NB4 (cell line): ENCODE data around the gene SLC6A11.

Experiments
- DNase-seq: peaks from one replicate; pipeline ENCODE4 v3.0.0; 2010; ENCODE audit warnings: low read depth
- H3K4me3 ChIP-seq: one replicate; pipeline ENCODE4 v1.5.1; 2011; ENCODE audit warnings: mild to moderate bottlenecking, low read depth, low read length, moderate library complexity
- CTCF ChIP-seq: IDR thresholded peaks from one replicate; pipeline ENCODE4 v1.5.1; 2012; ENCODE audit warnings: low read depth, low read length
- MAX ChIP-seq: IDR thresholded peaks from 2 replicates; pipeline ENCODE4 v1.6.1; 2011; ENCODE audit warnings: low read depth, low read length
- MYC ChIP-seq: IDR thresholded peaks from 2 replicates; pipeline ENCODE4 v1.6.1; 2011; ENCODE audit warnings: low read depth, low read length
- POLR2A ChIP-seq: IDR thresholded peaks from 2 replicates; pipeline ENCODE4 v1.6.1; 2011; ENCODE audit warnings: mild to moderate bottlenecking; ENCODE audit not compliant: insufficient read length; ENCODE audit errors: extremely low read depth

Gene SLC6A11

GRCh38 chr3:10912786-10913185 is 96.8 kb downstream of the SLC6A11 start:
- no peak overlapping the region for H3K4me3 ChIP-seq
- TF ChIP-seq POLR2A, result no peak
- TF ChIP-seq MYC, result no peak
- no peak for TF ChIP-seq MAX
- no peak for TF ChIP-seq CTCF
- DNase-seq, result no peak

GRCh38 chr3:10915376-10915775 is 99.3 kb downstream of the SLC6A11 start:
- H3K4me3 ChIP-seq, result no peak overlapping the region
- DNase-seq, result no peak
- no peak for TF ChIP-seq POLR2A
- TF ChIP-seq CTCF, result no peak
- no peak for TF ChIP-seq MYC
- TF ChIP-seq MAX, result no peak

- no peak overlapping the region for H3K4me3 ChIP-seq
- TF ChIP-seq CTCF (no peak), MAX (no peak), MYC (no peak), POLR2A (no peak)
- DNase-seq, result no peak
Measured at GRCh38 chr3:10917176-10917575, 101.1 kb downstream of the SLC6A11 start.

GRCh38 chr3:10918011-10918410 is 102.0 kb downstream of the SLC6A11 start:
- H3K4me3 ChIP-seq, result no peak overlapping the region
- DNase-seq, result no peak
- TF ChIP-seq MYC (no peak), MAX (no peak), POLR2A (no peak), CTCF (no peak)

GRCh38 chr3:10919636-10920035 is 103.6 kb downstream of the SLC6A11 start:
- no peak for TF ChIP-seq POLR2A
- no peak for TF ChIP-seq MAX
- no peak for TF ChIP-seq CTCF
- TF ChIP-seq MYC, result no peak
- H3K4me3 ChIP-seq, result no peak overlapping the region
- no peak for DNase-seq
